PC-9 (cell line): Measurements from ENCODE around the gene RAD9B. TPM values are rescaled to one million over a fixed set of nuclear protein-coding genes. Genes with fewer than 3 reads are reported as not detected.

Experiments
- BruUV-seq: library from RNA; stranded (reverse); fragments of 400-500 nt; replicated peaks from 2 replicates; lab custom pipeline; 2021; lab: Mats Ljungman, UMichigan
- CTCF ChIA-PET: fragments of 300-600 bp; sonication (Branson Sonifier 250); formaldehyde crosslinking; loops from one replicate; lab custom pipeline; 2022; ENCODE audit warnings: antibody characterized with exemption; lab: Charles Lee
- POLR2A ChIA-PET: fragments of 300-600 bp; sonication (Branson Sonifier 250); formaldehyde crosslinking; loops from one replicate; lab custom pipeline; 2022; ENCODE audit warnings: antibody characterized with exemption; ENCODE audit not compliant: unreplicated experiment; lab: Charles Lee
- DNase-seq, 2 experiments: peaks; one replicate each; pipeline versions ENCODE4 v3.0.0 to v3.0.0-alpha.2; 2015 to 2022; ENCODE audit warnings: mixed read lengths in 1 of 2
- H2AFZ ChIP-seq: fragments of 200-600 bp; sonication (generic); 2 replicates; pipeline ENCODE4 v1.8.1; 2017; ENCODE audit warnings: antibody characterized with exemption
- H3F3A ChIP-seq: fragments of 200-600 bp; sonication (generic); 2 replicates; pipeline ENCODE4 v1.8.1; 2017; ENCODE audit warnings: antibody characterized with exemption, mild to moderate bottlenecking, low read depth; ENCODE audit not compliant: insufficient read depth
- H3K27ac ChIP-seq: fragments of 200-600 bp; sonication (generic); 2 replicates; pipeline ENCODE4 v1.6.1; 2016; ENCODE audit warnings: mixed run types
- H3K27me3 ChIP-seq: fragments of 200-600 bp; sonication (generic); 2 replicates; pipeline ENCODE4 v1.6.1; 2016; ENCODE audit warnings: low read depth, mixed run types; ENCODE audit not compliant: insufficient read depth
- H3K36me3 ChIP-seq: fragments of 200-600 bp; sonication (generic); 2 replicates; pipeline ENCODE4 v1.6.1; 2016; ENCODE audit warnings: low read depth, mixed run types
- H3K4me1 ChIP-seq: fragments of 200-600 bp; sonication (generic); replicated peaks from 2 replicates; pipeline ENCODE4 v1.6.1; 2016; ENCODE audit warnings: mixed run types; ENCODE audit not compliant: insufficient read depth
- H3K4me2 ChIP-seq: fragments of 200-600 bp; sonication (generic); 2 replicates; pipeline ENCODE4 v1.6.1; 2017; ENCODE audit warnings: mixed run types
- H3K4me3 ChIP-seq: fragments of 200-600 bp; sonication (generic); 2 replicates; pipeline ENCODE4 v1.6.1; 2016; ENCODE audit warnings: mixed run types
- H3K79me2 ChIP-seq: fragments of 200-600 bp; sonication (generic); 2 replicates; pipeline ENCODE4 v1.6.1; 2017; ENCODE audit warnings: low read depth, mixed run types
- H3K9me2 ChIP-seq: fragments of 200-600 bp; sonication (generic); 2 replicates; pipeline ENCODE4 v1.8.1; 2017; ENCODE audit warnings: mild to moderate bottlenecking; ENCODE audit not compliant: insufficient read depth
- H3K9me3 ChIP-seq: fragments of 200-600 bp; sonication (generic); 2 replicates; pipeline ENCODE4 v1.8.1; 2016; ENCODE audit warnings: low read depth; ENCODE audit not compliant: insufficient read depth
- H4K20me1 ChIP-seq: fragments of 200-600 bp; sonication (generic); 2 replicates; pipeline ENCODE4 v1.8.1; 2017; ENCODE audit not compliant: insufficient read depth
- CTCF ChIP-seq: fragments of 200-600 bp; sonication (generic); conservative IDR thresholded peaks from 2 replicates; pipeline ENCODE4 v1.6.1; 2017; ENCODE audit warnings: mixed run types, antibody characterized with exemption, mild to moderate bottlenecking, moderate library complexity
- EZH2 ChIP-seq: fragments of 200-600 bp; sonication (generic); IDR thresholded peaks from 2 replicates; pipeline ENCODE4 v1.8.0; 2017; ENCODE audit warnings: antibody characterized with exemption, low read depth
- intact Hi-C: fragments of 100-400 bp; cut with micrococcal nuclease; formaldehyde crosslinking; loops from one replicate; pipeline ENCODE4 v1.10.0; 2022; ENCODE audit not compliant: unreplicated experiment
- total RNA-seq: library from RNA; stranded (reverse); gene quantifications from 2 replicates; pipeline ENCODE4 v1.2.3, GENCODE V29; 2021

Gene RAD9B
- total RNA-seq, 1 experiment from 2014 or later: 2.3 TPM

GRCh38 chr12:110548678-110549077, 46.5 kb downstream of the RAD9B start:
- H3K4me1 ChIP-seq: peaks cover 13% of the 10 kb centered on the region
- no peak overlapping the region for H3K4me3 ChIP-seq
- intact Hi-C loops: loop anchor here (5.0 kb wide), 1 partner anchor 46 kb away; the partner anchor contains the start of genes RAD9B and VPS29
- H3K27me3 ChIP-seq: no peaks in the 10 kb centered on the region
- H3K79me2 ChIP-seq: peaks cover 44% of the 10 kb centered on the region
- DNase-seq: no peak
- H3K9me3 ChIP-seq: no peaks in the 10 kb centered on the region
- ChIA-PET POLR2A (no interaction called here), CTCF (interaction anchor here (0.6 to 0.7 kb wide), 3 partner anchors 27 to 247 kb away, joined by 3 to 6 read pairs (median 3); no protein-coding TSS in a partner anchor)
- TF ChIP-seq CTCF (no peak), EZH2 (no peak)
- peaks cover 11% of the 10 kb centered on the region; the same call in 1 of the 2 replicates for H3K36me3 ChIP-seq
- no peak overlapping the region for H3K27ac ChIP-seq
- H3F3A ChIP-seq: peaks cover 21% of the 10 kb centered on the region; the same call in 1 of the 2 replicates
- no peak overlapping the region for H2AFZ ChIP-seq
- no peaks in the 10 kb centered on the region for H3K9me2 ChIP-seq
- H3K4me2 ChIP-seq: no peak overlapping the region
- BruUV-seq: no TSS peak
- peaks cover 11% of the 10 kb centered on the region for H4K20me1 ChIP-seq

- ChIA-PET CTCF (interaction anchor here (0.6 to 0.7 kb wide), 2 partner anchors 46 to 496 kb away, joined by 4 to 7 read pairs; no protein-coding TSS in a partner anchor), POLR2A (interaction anchor here (0.6 kb wide), 1 partner anchor 280 kb away, joined by 3 read pairs; no protein-coding TSS in a partner anchor)
- no peak for DNase-seq
- Histone ChIP-seq H3K4me3 (no peak overlapping the region), H2AFZ (no peak overlapping the region), H3K27ac (no peak overlapping the region), H3K4me1 (peaks cover 13% of the 10 kb centered on the region), H3K9me3 (no peaks in the 10 kb centered on the region), H3K9me2 (no peaks in the 10 kb centered on the region), H3K4me2 (no peak overlapping the region), H3K79me2 (peaks cover 44% of the 10 kb centered on the region), H3K36me3 (peaks cover 11% of the 10 kb centered on the region; the same call in 1 of the 2 replicates), H3F3A (peaks cover 21% of the 10 kb centered on the region; the same call in 1 of the 2 replicates), H4K20me1 (peaks cover 14% of the 10 kb centered on the region), H3K27me3 (no peaks in the 10 kb centered on the region)
- intact Hi-C loops: loop anchor here (5.0 kb wide), 1 partner anchor 47 kb away; the partner anchor contains the start of genes RAD9B and VPS29
- no TSS peak for BruUV-seq
- TF ChIP-seq EZH2 (no peak), CTCF (no peak)
Measured at GRCh38 chr12:110549716-110550115, 47.6 kb downstream of the RAD9B start.

GRCh38 chr12:110550981-110551380, 48.9 kb downstream of the RAD9B start:
- Histone ChIP-seq H3K27me3 (no peaks in the 10 kb centered on the region), H3K9me2 (no peaks in the 10 kb centered on the region), H3K4me3 (no peak overlapping the region), H3K4me2 (no peak overlapping the region), H4K20me1 (peaks cover 23% of the 10 kb centered on the region), H3K9me3 (no peaks in the 10 kb centered on the region), H3F3A (peaks cover 26% of the 10 kb centered on the region; the same call in 1 of the 2 replicates), H2AFZ (no peak overlapping the region), H3K36me3 (peaks cover 6% of the 10 kb centered on the region; the same call in 1 of the 2 replicates), H3K27ac (no peak overlapping the region), H3K4me1 (peaks cover 18% of the 10 kb centered on the region), H3K79me2 (peaks cover 44% of the 10 kb centered on the region)
- BruUV-seq: no TSS peak
- TF ChIP-seq EZH2 (no peak), CTCF (no peak)
- POLR2A ChIA-PET: no interaction called here
- CTCF ChIA-PET: no interaction called here
- no peak for DNase-seq
- intact Hi-C loops: no loop called here

Other genes with a start within 250 kb of the RAD9B start
- 127 and 154 TPM in 2 replicates for gene ATP2A2, start 221.1 kb upstream of the RAD9B start, total RNA-seq
- gene ANAPC7, start 98.6 kb upstream of the RAD9B start, total RNA-seq: 48.7 and 52.4 TPM in 2 replicates
- 167 and 229 TPM in 2 replicates for gene ARPC3, start 52.0 kb upstream of the RAD9B start, total RNA-seq
- 28.5 and 35.1 TPM in 2 replicates for gene GPN3, start 34.1 kb upstream of the RAD9B start, total RNA-seq
- gene FAM216A, start 33.5 kb upstream of the RAD9B start, total RNA-seq: 7.7 and 8.0 TPM in 2 replicates
- 78.3 and 114 TPM in 2 replicates for gene VPS29, start 220 bp upstream of the RAD9B start, total RNA-seq
- gene PPTC7, start 81.0 kb downstream of the RAD9B start, total RNA-seq: 16.0 and 18.3 TPM in 2 replicates
- 58.3 and 66.8 TPM in 2 replicates for gene TCTN1, start 111.8 kb downstream of the RAD9B start, total RNA-seq
- gene HVCN1, start 186.8 kb downstream of the RAD9B start, total RNA-seq: 3.4 and 3.6 TPM in 2 replicates
- 149 and 170 TPM in 2 replicates for gene PPP1CC, start 240.6 kb downstream of the RAD9B start, total RNA-seq